Subcutaneous adipose tissue (tissue), 4 donors: ENCODE measurements around the gene DEGS2. TPM values are rescaled to one million over a fixed set of nuclear protein-coding genes. Genes with fewer than 3 reads are reported as not detected.

Experiments used
- total RNA-seq, 4 donors: library from RNA; depleted of rRNA; stranded (reverse); fragments of >200 nt; gene quantifications; one replicate each; pipeline ENCODE4 v1.1.0, GENCODE V29; 2016
- TF ChIP-seq, protein P1 (sequence below): fragments of 450-650 bp; IDR thresholded peaks from one replicate; pipeline ENCODE4 v1.5.1; 2016; ENCODE audit warnings: low read depth, mild to moderate bottlenecking, control low read depth, antibody characterized with exemption, moderate library complexity

DEGS2 gene
- total RNA-seq, 4 donors from 2014 or later: 0.22 to 0.94 (median 0.34) TPM; not detected in 1

DNA sequence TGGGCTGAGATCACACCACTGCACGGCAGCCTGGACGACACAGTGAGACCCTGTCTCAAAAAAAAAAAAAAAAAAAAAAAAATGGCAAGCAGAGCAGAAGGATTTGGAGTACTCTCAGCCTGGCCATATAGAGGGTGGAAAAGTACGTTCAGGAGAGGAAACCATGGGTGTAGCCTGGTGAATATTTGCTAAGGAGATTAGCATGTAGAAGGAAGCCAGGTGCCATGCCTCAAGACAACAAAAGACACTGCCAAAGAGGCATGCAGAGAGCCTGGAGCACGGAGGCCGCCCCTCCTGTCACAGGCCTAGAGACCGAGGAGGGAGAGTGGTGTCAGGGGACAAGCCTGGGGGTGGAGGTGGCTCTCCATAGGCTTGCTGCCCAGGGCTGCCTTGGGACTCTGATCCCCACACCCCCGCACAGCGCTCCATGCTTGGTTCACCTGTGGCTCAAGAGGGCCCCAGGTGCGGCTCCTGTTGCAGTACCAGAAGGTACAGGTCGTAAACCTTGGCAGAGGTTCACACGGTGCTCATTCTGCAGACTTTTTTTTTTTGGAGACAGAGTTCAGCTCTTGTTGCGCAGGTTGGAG is 27.9 kb upstream of the DEGS2 start:
- TF ChIP-seq, protein P1, sequence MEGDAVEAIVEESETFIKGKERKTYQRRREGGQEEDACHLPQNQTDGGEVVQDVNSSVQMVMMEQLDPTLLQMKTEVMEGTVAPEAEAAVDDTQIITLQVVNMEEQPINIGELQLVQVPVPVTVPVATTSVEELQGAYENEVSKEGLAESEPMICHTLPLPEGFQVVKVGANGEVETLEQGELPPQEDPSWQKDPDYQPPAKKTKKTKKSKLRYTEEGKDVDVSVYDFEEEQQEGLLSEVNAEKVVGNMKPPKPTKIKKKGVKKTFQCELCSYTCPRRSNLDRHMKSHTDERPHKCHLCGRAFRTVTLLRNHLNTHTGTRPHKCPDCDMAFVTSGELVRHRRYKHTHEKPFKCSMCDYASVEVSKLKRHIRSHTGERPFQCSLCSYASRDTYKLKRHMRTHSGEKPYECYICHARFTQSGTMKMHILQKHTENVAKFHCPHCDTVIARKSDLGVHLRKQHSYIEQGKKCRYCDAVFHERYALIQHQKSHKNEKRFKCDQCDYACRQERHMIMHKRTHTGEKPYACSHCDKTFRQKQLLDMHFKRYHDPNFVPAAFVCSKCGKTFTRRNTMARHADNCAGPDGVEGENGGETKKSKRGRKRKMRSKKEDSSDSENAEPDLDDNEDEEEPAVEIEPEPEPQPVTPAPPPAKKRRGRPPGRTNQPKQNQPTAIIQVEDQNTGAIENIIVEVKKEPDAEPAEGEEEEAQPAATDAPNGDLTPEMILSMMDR: no peak

DNA sequence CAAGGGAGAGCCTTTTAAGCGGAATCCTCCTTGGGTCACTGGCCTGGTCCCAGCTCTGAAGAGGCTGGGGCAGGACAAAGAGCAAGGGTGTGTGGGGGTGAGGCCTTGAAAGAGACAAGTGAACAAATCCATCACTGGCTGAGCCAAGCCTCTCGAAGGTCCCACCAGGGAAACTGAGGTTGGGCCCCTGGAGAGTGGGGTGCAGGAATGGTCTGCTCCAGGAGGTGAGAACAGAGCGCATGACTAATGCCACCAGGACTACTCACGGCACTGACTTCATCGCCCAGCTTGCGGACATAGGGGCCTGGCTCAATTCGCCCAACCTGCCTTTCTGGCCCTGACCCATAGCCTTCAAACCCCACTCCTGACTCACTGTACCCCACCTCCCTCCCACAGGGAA is 19.2 kb upstream of the DEGS2 start:
- TF ChIP-seq, protein P1: no peak

DNA sequence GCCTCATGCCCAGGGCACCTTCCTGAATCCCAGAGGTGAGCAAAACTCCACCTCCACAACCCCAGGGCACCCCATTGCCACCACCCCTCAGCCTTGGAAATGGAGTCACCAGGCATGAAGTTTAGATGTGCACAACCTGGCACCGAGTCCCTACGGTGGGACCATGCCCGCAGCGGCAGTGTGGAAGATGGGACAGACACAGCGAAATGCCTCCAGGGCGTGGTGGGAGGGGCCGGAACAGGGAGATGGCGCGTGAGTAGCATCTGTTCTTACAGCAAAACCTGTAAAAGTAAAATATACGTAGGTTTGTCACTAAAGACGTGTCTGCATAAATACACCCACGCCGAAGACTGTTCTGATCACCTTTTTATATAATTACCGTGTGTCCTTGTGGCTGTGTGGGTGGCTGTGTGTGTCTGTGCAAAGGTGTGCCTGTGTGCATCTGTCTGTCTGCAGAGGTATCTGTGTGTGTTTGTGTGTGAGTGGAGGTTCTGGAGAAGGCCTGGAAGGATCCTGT is 17.4 kb upstream of the DEGS2 start:
- TF ChIP-seq, protein P1: no peak

DNA sequence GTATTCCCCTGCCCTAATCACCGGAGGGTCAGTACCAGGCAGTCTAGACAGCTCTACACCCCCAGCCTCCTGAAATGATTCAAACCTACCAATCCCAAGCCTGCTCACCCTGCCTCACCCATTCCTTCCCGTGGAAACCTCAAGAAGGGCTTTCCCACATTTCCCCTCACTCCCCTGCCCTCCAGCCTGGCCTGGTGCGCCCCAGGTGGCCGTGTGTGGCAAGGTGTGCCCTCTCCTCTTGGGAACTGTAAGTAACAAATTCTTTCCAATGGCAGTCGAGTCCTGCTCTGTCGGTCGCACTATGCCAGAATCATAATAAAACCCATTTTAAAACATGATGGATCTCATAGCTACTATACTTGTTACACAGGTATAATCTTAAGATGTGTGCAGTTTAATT is 13.9 kb upstream of the DEGS2 start:
- TF ChIP-seq, protein P1: no peak

DNA sequence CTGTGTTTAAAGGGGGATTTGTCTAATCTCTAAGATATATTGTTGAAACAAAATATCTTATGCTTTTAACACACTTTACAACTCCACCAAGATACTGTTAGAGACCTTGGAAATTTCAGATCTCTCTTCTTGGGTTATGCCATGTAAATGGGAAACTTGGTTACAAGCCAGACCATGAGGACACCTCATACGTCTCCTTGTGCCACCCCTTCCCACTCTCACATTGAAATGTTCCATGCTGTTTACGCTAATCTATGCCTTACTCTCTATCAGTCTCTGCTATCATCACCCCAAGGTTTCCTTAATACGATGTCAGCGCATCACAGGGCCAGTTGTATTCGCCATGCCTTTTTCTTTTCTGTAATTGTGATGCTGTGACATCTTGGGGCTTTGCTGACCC is 13.4 kb upstream of the DEGS2 start:
- TF ChIP-seq, protein P1: no peak

DNA sequence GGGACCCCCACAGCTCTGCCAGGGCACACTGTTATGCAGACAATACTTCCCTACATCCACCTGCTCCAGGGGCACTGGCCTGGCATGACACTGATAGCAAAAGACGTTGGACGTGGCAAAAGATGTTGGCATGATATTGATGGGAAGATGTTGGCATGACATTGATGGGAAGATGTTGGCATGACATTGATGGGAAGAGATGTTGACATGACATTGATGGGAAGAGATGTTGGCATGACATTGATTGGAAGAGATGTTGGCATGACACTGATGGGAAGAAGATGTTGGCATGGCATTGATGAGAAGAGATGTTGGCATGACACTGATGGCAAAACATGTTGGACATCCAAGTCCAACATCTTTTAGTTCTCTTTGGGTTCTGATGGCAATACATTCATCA is 11.4 kb upstream of the DEGS2 start:
- TF ChIP-seq, protein P1: no peak

DNA sequence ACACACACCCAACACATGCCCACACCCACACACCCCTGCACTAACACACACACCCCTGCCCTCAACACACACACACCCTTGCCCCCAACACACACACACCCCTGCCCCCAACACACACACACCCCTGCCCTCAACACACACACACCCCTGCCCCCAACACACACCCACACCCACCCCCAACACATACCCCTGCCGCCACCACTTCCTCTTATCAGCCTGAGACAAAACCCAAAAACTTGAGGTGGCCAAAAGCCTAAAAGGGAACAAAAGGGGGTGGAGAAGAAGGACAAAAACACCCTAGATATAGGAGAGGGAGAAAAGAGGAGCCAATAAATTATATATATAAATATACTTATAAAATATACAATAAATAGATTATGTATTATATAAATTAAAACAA is 9.1 kb upstream of the DEGS2 start:
- TF ChIP-seq, protein P1: no peak
